Measurements from ENCODE around the gene PCGF1. TPM values are rescaled to one million over a fixed set of nuclear protein-coding genes. Genes with fewer than 3 reads are reported as not detected.
A peak's percentile ranks its signal among the peaks of the same experiment; 100 is the strongest.

PCGF1 gene
- total and polyA plus RNA-seq, 8 donors = 20.4 to 33.6 (median 24.1) TPM

- peaks cover 0 to 22% of the 10 kb centered on the region in 2 donors for H3K36me3 ChIP-seq
- no peaks in the 10 kb centered on the region for H3K27me3 ChIP-seq
- H3K27ac ChIP-seq = no peak overlapping the region
- no peak for TF ChIP-seq CTCF (IDR thresholded peaks at IDR 0.05)
- no peaks in the 10 kb centered on the region for H3K9me3 ChIP-seq
- intact Hi-C loops (cut with DNase I) = no loop called here
- H3K4me1 ChIP-seq = peaks cover 0 to 8% of the 10 kb centered on the region in 2 donors
- DNase-seq = no peak
- ATAC-seq = no peak
- H3K4me3 ChIP-seq = no peak overlapping the region
Measured at GRCh38 chr2:74536166-74536950, 28.9 kb upstream of the PCGF1 start.

DNA sequence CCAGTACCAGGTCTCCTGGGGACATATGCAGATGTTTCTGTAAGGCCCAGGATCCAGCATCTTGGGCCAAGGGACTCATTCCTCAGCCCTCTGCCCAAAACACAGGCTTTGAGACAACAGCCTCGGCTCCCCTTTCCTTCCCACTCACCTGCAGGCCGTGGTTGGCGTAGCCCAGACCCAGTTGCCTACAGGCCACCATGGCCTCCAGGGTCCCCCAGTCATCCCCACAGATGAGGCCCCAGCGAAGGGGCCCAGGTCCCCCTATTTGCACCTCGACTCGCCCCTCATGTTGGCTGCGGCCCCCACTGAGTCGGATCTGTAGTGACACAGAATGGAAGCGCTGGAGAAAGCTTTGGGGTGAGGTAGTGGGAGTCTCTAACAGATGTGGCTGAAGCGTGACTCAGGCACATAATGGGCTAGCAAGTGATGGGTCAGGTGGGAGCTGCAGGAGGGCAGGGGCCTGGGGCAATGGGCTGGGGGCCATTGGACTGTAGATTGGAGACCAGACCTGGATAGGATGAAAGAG lies 28.0 kb upstream of the PCGF1 start:
- Histone ChIP-seq H3K4me1 (peaks cover 3 to 17% of the 10 kb centered on the region in 2 donors), H3K27ac (no peak overlapping the region), H3K27me3 (no peaks in the 10 kb centered on the region), H3K36me3 (peaks cover 0 to 22% of the 10 kb centered on the region in 2 donors), H3K9me3 (no peaks in the 10 kb centered on the region), H3K4me3 (no peak overlapping the region)
- no peak for TF ChIP-seq CTCF (IDR thresholded peaks at IDR 0.05)
- intact Hi-C loops (cut with DNase I) = no loop called here
- DNase-seq (no peak), ATAC-seq (no peak)

- intact Hi-C loops (cut with DNase I) = no loop called here
- Histone ChIP-seq H3K36me3 (peaks cover 0 to 22% of the 10 kb centered on the region in 2 donors), H3K4me3 (no peak overlapping the region), H3K9me3 (no peaks in the 10 kb centered on the region), H3K27ac (no peak overlapping the region), H3K4me1 (peaks cover 3 to 14% of the 10 kb centered on the region in 2 donors), H3K27me3 (no peaks in the 10 kb centered on the region)
- no peak for TF ChIP-seq CTCF (IDR thresholded peaks at IDR 0.05)
- DNase-seq (no peak), ATAC-seq (no peak)
Measured at GRCh38 chr2:74534411-74534810, 26.9 kb upstream of the PCGF1 start.

DNA sequence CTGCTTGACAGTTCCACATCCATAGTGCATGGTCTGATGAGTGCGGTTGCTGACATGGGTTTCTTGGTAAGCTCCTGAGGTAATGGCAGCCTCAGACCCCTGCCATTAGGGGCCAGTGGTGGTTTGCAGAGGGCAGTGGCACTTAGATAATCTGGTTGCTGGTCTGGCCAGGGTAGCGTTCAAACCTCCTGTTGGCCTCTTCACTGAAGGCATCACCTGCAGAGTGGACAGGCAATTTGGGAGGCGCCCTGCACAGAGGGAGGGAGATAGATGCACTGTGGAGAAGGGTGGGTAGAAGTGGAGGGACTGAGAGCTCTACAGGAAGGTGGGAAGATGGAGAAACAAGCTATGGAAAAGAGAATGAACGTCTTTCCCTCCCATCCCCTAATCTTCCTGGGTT lies 26.0 kb upstream of the PCGF1 start:
- intact Hi-C loops (cut with DNase I) = no loop called here
- DNase-seq = no peak
- ATAC-seq = no peak
- H3K36me3 ChIP-seq = peaks cover 0 to 22% of the 10 kb centered on the region in 2 donors
- no peak overlapping the region for H3K4me3 ChIP-seq
- H3K27ac ChIP-seq = no peak overlapping the region
- peaks cover 7 to 20% of the 10 kb centered on the region in 2 donors for H3K4me1 ChIP-seq
- no peaks in the 10 kb centered on the region for H3K9me3 ChIP-seq
- no peaks in the 10 kb centered on the region for H3K27me3 ChIP-seq
- TF ChIP-seq CTCF (IDR thresholded peaks at IDR 0.05) = no peak

- H3K9me3 ChIP-seq = no peaks in the 10 kb centered on the region
- ATAC-seq (no peak), DNase-seq (peak in 1 of 4 donors; percentile 29)
- peaks cover 0 to 27% of the 10 kb centered on the region in 2 donors for H3K36me3 ChIP-seq
- peaks cover 11 to 30% of the 10 kb centered on the region in 2 donors for H3K4me1 ChIP-seq
- H3K4me3 ChIP-seq = no peak overlapping the region
- H3K27me3 ChIP-seq = no peaks in the 10 kb centered on the region
- TF ChIP-seq CTCF (IDR thresholded peaks at IDR 0.05) = no peak
- H3K27ac ChIP-seq = no peak overlapping the region
- intact Hi-C loops (cut with DNase I) = no loop called here
Measured at GRCh38 chr2:74532222-74532621, 24.7 kb upstream of the PCGF1 start.

Measured in left lung (tissue), 10 donors.